DLD1 (cell line): ENCODE measurements around the gene LIPN.

Source experiments
- in situ Hi-C: cut with HindIII; loops from 2 replicates; pipeline ENCODE4 v1.10.0; 2017; ENCODE audit warnings: low sequenced_read_pairs

Gene LIPN

DNA sequence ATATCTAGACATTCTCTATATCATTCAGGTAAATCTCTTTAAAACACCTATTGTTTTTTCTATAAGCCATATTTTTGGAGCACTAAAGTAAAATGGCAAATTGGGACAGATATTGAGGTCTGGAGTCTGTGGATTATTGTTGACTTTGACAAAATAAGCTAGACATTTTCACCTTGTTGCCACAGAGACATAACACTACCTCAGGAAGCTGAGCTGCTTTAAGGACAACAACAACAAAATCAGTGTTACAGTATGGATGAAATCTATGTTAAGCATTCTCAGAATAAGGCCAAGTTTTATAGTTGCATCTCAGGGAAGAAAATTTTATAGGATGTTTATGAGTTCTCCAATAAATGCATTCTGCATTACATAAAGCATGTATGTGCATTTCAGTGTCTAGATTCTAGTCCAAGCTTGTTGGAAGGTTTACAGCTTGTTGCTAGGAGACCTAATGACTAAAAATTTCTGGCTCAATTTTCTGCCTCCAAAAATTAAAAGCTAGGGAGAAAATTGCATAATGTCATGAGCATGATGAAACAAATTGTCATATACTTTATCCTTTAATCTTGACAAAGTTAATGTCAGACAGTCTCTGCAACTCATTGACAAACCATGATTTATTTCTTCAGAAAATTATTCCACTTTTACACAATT, 61.1 kb downstream of the LIPN start:
- in situ Hi-C loops: no loop called here

DNA sequence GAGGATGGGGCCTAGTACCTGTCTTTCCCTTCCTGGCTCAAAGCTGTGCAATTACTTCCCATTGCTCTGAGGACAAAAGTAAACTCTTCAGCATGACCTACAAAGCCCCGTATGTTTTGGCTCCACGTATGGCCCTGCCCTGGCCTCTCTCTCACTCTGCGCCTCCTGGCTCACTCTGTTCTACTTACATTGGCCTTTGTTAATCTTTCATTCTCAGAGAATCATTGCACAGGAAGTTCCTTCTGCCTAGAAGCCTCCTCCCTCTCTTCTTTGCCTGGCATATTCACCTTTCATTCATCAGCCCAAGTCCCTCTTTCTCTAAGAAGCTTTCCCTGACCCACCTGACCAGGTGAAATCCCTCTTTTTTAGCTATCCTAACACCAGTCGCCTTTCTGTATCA, 66.6 kb downstream of the LIPN start:
- in situ Hi-C loops: loop anchor here (25.0 kb wide), 1 partner anchor 386 kb away; the partner anchor contains the start of gene CH25H

DNA sequence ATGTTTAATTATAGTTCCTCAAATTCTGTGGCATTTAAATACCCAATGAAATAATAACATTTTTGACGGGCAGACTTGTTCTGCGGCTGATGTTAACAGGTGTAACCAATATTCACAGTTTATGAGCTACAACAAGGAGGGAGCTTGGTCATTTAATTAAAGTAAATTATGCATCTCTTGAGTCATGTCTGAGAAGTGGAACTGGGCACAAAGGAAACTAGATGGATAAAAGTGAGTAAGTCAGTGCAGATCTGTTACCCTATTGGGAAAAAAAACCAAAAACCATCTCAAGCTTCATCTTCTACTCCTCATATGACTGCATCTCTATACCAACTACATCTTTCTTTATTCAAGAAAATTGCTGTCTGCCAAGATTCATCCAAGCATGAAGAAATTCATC, 67.9 kb downstream of the LIPN start:
- in situ Hi-C loops: loop anchor here (25.0 kb wide), 1 partner anchor 385 kb away; the partner anchor contains the start of gene CH25H

DNA sequence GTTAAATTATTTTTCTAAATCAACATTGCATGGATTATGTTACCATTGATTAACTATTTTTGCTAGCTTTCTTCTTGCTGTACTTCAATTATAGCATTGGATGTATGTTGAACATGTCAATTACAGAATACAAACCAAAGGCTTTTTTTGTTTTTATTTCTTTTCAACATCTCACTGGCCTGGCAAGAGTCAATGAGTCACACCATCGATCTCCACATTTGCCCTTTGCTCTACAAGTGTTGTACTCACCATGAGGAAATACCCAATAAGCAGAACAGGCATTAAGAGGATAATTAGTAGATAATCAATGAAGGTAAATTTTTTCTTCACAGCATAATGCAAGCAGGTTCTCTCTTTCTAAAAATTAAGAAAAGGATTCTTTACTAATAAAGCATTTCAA, 68.5 kb downstream of the LIPN start:
- in situ Hi-C loops: loop anchor here (25.0 kb wide), 1 partner anchor 384 kb away; the partner anchor contains the start of gene CH25H
